ENCODE measurements around the gene SAP130. TPM values are rescaled to one million over a fixed set of nuclear protein-coding genes. Genes with fewer than 3 reads are reported as not detected.
A peak's percentile ranks its signal among the peaks of the same experiment; 100 is the strongest.

The SAP130 gene
- total RNA-seq, 1 donor from 2014 or later = 6.6 TPM

DNA sequence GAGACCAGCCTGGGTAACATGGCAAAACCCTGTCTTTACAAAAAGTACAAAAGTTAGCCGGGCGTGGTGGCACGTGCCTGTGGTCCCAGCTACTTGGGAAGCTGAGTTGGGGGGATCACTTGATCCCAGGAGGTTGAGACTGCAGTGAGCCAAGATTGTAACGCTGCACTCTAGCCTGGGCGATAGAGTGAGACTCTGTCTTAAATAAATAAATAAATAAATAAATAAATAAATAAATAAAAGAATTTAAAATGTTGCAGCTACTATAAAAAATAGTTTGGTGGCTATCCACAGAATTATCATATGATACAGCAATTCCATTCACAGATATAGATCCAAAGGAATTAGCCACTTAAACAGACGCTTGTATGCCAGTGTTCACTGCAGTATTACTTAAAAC is 92.5 kb downstream of the SAP130 start:
- Histone ChIP-seq H3K27me3 (ENCODE audit: control insufficient read depth, insufficient read depth, low read length) (no peaks in the 10 kb centered on the region), H3K4me3 (ENCODE audit: low read depth, low read length) (no peak overlapping the region), H3K36me3 (ENCODE audit: control insufficient read depth, insufficient read depth, low read length) (no peaks in the 10 kb centered on the region)
- TF ChIP-seq, protein P1, sequence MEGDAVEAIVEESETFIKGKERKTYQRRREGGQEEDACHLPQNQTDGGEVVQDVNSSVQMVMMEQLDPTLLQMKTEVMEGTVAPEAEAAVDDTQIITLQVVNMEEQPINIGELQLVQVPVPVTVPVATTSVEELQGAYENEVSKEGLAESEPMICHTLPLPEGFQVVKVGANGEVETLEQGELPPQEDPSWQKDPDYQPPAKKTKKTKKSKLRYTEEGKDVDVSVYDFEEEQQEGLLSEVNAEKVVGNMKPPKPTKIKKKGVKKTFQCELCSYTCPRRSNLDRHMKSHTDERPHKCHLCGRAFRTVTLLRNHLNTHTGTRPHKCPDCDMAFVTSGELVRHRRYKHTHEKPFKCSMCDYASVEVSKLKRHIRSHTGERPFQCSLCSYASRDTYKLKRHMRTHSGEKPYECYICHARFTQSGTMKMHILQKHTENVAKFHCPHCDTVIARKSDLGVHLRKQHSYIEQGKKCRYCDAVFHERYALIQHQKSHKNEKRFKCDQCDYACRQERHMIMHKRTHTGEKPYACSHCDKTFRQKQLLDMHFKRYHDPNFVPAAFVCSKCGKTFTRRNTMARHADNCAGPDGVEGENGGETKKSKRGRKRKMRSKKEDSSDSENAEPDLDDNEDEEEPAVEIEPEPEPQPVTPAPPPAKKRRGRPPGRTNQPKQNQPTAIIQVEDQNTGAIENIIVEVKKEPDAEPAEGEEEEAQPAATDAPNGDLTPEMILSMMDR (IDR thresholded peaks at IDR 0.05; ENCODE audit: insufficient read depth, low read length, poor library complexity, severe bottlenecking) = no peak
- DNase-seq (ENCODE audit: low read depth) = no peak

GRCh38 chr2:127932199-127932876 is 95.5 kb downstream of the SAP130 start:
- Histone ChIP-seq H3K27me3 (ENCODE audit: control insufficient read depth, insufficient read depth, low read length) (no peaks in the 10 kb centered on the region), H3K4me3 (ENCODE audit: low read depth, low read length) (no peak overlapping the region), H3K36me3 (ENCODE audit: control insufficient read depth, insufficient read depth, low read length) (no peaks in the 10 kb centered on the region)
- DNase-seq (ENCODE audit: low read depth) = peak; percentile 51
- TF ChIP-seq, protein P1 (IDR thresholded peaks at IDR 0.05; ENCODE audit: insufficient read depth, low read length, poor library complexity, severe bottlenecking) = no peak

- H3K36me3 ChIP-seq (ENCODE audit: control insufficient read depth, insufficient read depth, low read length) = no peaks in the 10 kb centered on the region
- H3K4me3 ChIP-seq (ENCODE audit: low read depth, low read length) = no peak overlapping the region
- no peaks in the 10 kb centered on the region for H3K27me3 ChIP-seq (ENCODE audit: control insufficient read depth, insufficient read depth, low read length)
- DNase-seq (ENCODE audit: low read depth) = no peak
- TF ChIP-seq, protein P1 (IDR thresholded peaks at IDR 0.05; ENCODE audit: insufficient read depth, low read length, poor library complexity, severe bottlenecking) = no peak
Observed at GRCh38 chr2:127929449-127929848, 98.4 kb downstream of the SAP130 start.

DNA sequence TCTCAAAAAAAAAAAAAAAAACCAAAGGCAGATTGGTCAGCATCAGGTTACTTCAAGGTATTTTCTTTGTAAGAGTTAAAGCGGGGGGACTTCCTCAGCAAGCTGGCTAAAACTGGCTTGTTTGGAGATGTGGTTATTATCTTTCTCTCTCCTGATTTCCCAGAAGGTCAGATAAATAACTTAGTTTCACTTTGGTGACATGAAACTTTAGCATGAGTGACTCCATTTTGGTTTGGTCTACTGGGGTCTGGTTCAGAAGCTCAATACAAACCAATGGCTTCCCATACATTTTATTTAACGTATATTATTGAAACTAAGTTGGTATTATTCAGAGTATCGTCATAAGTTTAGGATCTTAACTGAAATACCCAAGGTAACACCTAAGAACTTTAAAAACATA is 100.5 kb downstream of the SAP130 start:
- TF ChIP-seq, protein P1 (IDR thresholded peaks at IDR 0.05; ENCODE audit: insufficient read depth, low read length, poor library complexity, severe bottlenecking) = no peak
- no peak overlapping the region for H3K4me3 ChIP-seq (ENCODE audit: low read depth, low read length)
- DNase-seq (ENCODE audit: low read depth) = no peak

GRCh38 chr2:127917916-127918315 is 109.9 kb downstream of the SAP130 start:
- Histone ChIP-seq H3K36me3 (ENCODE audit: control insufficient read depth, insufficient read depth, low read length) (no peaks in the 10 kb centered on the region), H3K27me3 (ENCODE audit: control insufficient read depth, insufficient read depth, low read length) (no peaks in the 10 kb centered on the region), H3K4me3 (ENCODE audit: low read depth, low read length) (no peak overlapping the region)
- no peak for DNase-seq (ENCODE audit: low read depth)
- TF ChIP-seq, protein P1 (IDR thresholded peaks at IDR 0.05; ENCODE audit: insufficient read depth, low read length, poor library complexity, severe bottlenecking) = no peak

More for the DNA sequence above, 100.5 kb downstream of the SAP130 start:
- H3K36me3 ChIP-seq (ENCODE audit: control insufficient read depth, insufficient read depth, low read length) = no peaks in the 10 kb centered on the region
- no peaks in the 10 kb centered on the region for H3K27me3 ChIP-seq (ENCODE audit: control insufficient read depth, insufficient read depth, low read length)

Data from kidney epithelial cell (primary cell).